Activated gamma-delta T cell treated with Interleukin-2 at 50 U/mL for 16 hours (primary cell): Measurements from ENCODE around the gene ELL.

Source experiments
- DNase-seq: peaks from one replicate; pipeline ENCODE4 v3.0.0-alpha.2; 2020

Gene ELL

DNA sequence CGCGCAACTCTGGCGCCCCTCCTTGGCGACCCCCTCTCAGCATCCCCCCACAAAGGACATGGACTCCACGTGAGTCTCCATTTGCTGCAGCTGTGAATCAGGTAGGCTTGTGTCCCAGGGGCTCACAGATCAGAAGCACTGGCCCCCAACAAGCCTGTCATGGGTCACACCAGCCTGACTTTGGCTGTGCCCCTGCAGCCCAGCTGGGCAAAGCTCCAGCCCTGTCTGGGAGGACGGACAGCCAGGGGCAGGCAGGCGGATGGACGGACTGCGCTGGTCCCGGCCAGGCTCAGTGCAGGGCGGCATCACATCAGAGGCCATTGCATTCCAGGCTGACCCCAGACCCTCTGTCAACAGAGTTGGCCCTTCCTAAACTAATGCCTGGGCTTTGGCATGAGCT, 55.5 kb downstream of the ELL start:
- DNase-seq = no peak

DNA sequence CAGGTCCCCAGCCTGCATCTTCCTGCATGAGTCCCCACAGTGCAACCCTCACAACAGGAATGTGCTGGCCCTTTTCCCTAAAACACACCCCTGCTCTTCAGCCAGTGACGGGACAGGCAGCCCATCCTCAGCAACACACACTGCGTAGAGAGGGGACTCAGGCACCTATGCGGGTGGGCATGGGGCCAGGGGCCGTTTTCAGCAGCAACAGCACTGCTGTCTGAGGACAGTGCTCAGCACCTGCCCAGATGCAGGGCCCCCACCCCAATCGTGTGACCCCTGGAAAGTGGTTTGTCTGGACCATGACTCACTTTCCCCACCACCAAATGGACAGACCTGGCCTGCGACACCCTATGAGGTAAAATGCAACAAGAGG, 55.9 kb downstream of the ELL start:
- DNase-seq = no peak

DNA sequence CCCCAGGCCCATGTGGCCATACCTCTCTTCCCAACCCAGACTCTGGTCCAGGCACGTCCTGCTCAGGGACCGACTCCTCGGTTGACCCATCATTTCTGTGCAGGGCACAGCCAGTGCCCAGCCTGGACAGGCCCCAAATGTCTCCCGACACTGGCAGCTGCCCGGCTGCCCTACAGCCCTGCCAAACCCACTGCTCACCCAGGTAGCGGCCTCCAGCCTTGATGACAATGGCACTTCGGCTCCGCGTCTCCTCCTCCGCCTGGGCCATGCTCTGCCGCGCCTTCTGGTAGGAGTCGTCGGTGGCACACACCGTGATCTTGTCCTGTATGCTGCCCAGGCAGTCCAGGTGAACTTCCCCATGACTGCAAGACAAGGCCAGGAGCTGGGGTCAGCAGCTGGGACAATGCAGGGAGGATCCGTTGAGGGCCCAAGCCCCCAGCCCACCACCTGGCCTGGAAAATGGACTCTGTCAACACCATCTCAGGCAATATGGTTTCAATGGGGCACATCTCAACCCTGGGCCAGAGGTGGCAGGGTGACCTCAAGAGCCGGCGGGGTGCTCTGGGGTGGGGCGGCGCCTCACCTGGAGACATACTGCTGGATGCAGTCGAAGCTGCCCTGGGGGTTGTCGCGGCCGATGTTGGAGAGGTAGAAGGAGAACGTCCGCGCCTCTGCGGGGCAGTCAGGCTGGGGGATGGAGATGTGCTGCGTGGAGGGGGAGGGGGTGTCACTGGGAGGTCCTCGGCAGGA, 56.5 kb downstream of the ELL start:
- DNase-seq = no peak

DNA sequence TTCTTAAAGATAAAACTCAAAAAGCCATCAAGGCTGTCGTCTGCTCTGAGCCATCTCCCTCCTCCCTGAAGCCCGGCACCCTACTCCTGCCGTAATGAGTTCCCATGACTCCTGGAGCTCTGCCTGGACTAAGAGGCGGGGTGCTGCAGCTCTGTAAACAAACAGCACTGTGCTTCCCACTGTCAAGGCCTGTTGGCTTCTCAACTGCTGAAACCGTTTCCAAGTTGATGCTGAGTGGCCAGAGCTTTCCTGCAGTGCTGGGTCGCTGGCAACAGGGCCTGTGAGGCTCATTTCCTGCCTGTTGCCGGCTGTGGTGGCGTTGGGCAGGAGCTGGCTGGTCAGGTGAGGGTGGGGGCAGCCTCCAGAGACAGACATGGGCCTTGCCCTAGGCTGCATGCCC, 57.2 kb downstream of the ELL start:
- DNase-seq = no peak

DNA sequence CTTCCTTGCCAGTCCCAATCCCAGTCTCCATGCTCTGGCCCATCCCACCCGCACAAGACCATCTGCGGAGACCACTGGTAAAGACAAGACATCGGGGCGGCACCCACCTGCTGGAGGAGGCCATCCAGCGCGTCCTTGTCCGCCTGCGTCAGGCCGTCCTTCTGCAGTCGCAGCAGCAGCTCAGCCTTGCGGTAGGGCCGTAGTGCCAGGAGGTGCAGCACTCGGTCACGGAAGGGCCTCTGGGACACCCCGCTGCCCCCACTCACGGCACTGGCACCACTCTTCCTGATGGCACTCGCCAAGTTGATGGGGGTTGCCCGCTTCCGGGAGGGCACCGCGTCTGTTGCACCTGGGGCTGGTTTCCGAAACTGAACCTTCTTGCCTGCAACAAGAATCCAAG, 60.4 kb downstream of the ELL start:
- DNase-seq = no peak

DNA sequence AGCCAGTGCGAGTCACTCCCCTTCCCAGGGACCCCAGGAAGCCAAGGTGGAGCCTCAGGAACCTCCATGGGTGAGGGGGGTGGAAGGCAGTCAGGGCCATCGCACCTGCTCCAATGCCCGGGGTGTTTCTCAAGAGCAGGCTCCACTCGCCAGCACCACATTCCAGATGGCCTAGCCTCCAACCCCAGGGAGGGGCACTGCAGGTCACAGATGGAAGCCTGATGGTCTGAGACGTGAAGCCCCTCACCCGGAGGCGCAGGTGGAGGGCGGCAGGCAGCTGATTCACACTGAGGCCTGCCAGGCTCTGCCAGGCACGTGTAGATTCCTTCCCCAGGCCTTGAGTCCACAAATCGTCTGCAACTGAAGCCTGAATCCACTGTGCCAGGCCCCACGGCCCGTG, 61.0 kb downstream of the ELL start:
- DNase-seq = no peak

DNA sequence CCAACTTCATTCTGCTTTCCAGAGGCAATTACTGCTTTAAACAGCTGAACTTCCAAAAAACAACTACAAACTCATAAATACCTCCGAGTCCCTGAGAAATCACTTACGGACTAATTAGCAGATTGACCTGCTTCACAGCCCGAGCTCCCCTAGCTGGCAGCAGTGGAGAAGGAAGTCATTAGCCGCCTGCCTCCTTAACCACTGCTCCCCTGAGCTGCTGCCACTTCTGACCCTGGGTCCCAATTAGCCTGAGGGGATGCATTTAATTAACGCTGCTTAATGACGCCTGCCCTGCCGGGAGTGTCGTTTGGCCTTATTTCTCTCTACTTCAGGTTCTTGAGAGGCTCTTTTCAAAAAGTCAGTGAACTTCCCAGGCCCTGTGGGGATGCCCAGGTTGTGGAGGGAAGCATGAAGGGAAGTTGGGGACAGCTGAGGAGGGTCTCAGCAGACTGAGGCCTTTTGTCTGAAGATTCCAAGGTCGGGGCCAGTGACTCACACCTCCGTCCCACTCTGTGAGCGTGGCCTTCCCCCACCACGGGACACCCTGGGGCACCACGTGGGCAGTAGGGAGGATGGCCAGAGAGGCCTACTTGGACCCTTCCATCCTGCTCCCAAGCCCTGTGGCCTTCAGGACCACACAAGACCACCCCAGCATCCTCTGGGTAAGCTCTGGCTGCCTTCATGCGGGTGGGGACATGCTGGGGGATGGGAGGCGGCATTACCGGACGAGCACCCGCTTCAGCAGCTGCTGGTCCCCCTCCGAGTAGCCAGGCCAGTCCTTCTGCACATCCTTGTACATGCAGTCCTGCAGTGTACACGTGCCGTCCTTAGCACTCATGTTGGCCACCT, 64.2 kb downstream of the ELL start:
- no peak for DNase-seq

DNA sequence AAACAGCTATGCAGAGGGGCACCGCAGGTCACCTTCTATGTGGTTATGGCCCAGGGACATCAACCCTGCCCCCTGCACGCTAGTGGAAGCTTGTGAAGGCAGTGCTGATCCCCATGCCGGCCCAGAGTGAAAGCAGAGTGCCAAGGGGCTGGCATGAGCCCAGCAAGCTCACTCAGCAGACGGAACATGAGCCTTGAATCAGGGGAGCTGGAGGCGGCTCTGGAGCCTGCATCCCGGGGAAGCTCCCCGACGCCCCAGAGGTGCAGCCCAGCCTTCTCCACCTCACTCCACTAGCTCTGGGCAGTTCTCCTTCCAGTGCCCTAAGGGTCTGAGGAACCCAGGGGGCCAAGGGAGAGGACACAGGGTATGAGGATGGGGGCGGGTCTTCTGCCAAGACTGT, 64.9 kb downstream of the ELL start:
- DNase-seq = no peak

DNA sequence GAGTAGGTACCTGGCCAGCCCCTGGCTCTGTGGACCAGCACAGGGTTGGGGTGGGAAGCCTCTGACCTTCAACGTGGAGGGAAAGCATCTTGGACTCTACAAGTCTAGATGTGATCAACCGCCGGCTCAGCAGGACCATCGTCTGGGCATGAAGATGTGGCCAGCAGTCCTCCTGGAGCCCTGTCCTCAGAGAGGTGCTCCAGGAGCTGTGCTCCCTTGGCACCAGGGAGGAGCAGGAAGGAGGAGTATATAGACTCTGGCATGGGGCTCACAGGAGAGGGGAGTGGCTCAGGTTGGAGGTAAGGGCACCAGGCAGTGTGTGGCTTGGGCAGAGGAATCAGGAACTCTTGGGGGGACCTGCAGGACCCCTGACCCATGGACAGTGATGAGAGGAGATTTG, 65.6 kb downstream of the ELL start:
- no peak for DNase-seq

DNA sequence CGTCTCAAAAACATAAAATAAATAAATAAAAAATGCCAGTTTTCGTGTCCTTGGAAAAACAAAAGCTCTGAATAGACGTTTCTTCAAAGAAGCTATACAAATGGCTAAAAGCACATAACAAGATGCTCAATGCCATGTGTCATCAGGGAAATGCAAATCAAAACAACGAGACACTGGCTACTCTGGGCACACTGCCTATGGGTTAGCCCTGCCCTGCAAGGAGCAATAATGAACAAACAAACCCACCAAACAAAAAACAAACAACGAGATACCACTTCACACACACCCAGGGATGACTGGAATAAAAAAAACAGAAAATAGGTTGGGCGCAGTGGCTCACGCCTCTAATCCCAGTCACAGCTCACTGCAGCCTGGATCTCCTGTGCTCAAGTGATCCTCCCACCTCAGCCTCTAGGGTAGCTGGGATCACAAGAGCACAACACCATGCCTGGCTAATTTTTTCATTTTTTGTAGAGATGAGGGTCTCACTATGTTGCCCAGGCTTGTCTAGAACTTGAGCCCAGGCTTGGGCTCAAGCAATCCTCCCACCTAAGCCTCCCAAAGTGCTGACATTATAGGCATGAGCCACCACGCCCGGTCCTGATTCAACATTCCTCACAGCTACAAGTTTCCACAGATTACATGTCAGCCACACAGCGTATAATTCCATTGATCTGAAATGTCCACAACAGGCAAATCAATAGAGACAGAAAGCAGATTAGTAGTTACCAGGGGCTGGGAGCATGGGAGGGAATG, 68.4 kb downstream of the ELL start:
- DNase-seq = no peak

DNA sequence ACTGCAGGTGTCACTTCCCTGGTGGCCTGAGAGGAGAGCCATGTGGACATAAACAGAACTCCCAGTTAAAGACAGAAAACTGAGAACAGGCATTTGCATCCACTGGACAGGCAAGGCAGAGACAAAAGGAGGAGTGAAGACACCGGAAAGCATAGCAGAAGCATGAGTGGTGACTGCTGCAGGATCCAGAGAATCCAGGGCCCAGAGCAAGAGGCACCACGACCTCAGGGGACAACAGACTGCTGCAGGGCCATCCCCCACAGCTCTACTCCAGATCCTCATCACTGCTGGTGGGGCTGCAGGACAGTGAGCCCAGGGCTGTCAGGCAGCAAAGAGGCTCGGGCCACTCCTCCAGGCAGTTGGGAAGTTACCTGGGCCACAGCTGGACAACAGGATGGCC, 69.5 kb downstream of the ELL start:
- no peak for DNase-seq

DNA sequence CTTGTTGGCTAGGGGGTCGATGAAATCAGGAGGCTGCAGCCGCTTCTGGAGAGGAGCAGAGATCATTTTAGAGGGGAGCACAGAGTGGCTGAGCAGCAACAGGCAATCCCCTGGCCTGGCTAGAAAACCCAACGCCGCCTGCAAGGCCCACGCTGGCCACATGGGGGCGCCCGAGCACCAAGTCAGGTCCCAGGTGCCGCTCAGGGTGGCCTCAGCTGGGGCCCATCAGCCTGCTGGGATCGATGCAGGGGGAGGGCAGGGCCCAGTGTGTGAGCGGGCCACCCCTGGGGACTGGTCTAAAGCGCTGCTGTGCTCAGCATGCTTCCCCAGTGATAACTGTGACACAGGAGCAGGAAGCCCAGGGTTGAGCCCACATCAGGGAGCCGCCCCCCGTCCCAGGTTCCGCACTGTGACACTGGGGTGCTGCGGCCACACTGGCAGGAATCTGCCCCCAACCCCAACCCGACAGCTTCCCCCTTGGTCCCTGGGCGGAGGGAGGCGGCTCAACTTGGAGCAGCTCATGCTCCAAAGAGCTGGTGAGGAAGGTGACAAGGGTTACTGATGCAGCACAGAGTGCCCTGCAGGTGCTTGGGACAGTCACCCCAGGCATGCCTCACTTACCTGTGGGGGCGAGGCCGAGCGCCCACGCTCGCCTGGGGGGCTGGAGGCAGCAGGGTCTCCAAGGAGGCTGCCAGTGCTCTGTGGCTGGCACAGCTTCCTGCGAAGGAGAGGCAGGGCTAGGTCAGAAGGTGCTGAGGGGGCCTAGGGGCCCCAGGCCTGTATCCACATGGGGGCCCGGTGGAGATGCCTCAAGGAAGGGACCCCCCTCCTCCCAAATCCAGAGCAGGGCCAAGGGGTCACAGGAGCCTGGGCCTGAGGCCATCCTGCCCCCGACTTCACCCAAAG, 70.7 kb downstream of the ELL start:
- peak; percentile 91 for DNase-seq

DNA sequence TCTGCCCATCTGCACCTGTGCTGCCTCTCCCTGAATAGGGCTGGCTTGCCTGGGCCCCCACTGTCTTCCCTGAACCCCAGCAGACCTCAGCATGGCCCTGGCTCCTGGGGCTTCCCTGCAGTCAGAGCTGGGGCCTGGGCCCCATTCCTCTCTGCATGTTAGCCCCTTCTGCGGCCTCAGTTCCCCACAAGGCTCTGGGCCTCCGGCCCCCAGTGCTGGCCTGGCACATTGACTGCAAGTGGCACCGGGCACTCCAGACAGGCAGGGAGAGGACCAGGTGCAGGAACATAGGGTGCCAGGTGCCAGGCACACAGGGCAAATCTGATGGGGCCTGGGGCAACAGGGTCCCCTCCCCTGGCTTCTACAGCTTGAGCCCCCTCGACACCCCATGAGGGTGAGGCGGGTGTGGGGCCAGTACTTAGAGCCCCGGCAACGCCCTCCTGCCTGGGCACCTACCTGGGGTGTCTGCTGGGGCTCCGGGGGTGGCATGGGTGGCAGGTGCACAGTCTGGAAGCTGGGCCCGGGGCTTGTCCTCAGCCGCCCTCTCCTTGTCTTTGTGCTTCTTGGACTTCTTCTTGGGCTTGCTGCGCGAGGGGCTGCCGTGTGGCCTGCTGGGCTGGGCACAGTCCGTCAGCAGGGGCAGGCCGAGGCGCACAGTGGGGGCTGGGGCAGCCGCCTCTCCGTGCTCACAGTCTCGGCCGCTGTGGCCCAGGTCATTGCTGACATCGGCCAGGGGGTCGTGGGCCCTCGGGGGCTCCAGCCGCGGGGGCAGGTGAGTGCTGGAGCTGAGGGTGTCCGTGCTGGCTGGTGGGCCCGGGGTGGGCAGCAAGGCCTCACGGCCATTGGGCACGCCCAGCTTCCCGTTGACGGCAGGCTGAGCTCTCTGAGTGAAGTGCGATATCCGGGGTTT, 71.6 kb downstream of the ELL start:
- DNase-seq = no peak

DNA sequence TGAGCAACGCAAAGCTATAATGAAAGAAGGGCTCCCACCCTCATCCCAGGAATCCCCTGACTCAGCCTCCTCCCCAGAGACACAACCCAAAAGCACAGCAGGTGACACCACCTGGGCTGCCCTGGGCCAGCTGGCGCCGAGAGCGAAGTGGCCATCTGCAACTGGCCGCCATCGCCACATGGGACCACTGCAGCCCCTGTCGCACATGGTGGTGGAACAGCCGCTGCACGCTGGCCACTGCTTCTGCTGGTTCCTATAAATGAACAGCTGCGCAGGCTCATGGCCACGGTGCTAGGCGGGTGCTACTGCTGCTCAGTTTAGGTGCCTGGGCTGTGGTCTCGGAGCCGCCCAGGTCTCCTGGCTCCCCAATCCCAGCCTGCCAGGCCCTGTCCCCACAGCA, 72.3 kb downstream of the ELL start:
- DNase-seq = no peak

DNA sequence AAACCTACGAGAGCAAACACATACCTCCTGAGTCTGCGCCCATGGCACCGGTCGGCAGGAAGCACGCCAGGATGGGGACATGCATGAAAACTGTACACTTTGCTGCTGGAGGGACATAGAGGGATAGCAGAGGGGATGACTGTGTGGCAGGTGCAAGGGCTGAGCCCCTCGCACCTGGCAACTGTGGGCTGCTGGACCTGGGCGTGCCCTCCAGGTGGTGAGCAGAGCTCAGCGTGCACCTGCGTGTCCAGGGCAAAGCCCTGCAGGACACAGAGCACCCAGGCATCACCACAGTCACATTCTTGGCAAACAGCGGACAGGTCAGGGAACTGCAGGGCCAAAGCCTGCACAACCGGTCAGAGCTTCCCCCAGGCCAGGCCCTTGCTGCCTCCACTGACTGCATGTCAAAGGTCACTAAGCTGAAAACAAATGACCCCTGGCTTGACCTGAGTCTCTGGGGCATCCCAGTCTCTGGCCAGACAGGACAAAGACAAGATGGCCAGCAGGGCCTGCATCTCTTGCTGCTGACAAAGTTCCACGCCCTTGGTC, 75.0 kb downstream of the ELL start:
- DNase-seq = no peak

DNA sequence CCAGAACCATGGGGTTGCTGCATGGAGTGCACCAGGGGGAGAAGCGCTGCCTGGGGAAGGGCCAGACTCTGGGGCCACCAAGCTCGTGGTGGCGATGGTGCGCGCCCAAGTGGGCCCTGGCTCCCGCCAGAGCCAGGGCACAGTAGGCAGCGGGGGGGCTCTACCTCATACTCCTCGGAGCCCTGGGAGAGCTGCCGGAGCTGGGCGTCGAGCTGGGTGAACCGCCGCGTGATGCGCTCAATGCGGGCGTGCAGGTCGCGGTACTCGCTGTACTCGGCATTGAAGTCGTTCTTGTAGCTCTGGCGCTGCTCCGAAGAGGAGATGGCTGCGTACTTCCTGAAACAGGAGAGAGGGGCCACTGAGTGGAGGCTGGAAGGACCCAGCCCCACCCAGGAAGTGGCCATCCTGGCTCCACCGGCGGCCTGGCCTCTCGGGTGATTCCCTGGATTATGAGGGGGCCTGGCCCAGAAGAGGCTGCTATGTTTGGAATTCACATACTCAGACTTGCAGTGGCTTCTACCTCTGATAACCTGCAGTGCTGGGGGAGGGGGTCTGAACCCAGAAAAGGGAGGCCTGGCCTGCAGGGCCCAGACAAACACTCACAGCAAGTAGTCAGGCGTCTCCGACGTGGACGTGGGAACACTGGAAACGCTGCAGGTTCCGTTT, 75.6 kb downstream of the ELL start:
- DNase-seq = no peak

DNA sequence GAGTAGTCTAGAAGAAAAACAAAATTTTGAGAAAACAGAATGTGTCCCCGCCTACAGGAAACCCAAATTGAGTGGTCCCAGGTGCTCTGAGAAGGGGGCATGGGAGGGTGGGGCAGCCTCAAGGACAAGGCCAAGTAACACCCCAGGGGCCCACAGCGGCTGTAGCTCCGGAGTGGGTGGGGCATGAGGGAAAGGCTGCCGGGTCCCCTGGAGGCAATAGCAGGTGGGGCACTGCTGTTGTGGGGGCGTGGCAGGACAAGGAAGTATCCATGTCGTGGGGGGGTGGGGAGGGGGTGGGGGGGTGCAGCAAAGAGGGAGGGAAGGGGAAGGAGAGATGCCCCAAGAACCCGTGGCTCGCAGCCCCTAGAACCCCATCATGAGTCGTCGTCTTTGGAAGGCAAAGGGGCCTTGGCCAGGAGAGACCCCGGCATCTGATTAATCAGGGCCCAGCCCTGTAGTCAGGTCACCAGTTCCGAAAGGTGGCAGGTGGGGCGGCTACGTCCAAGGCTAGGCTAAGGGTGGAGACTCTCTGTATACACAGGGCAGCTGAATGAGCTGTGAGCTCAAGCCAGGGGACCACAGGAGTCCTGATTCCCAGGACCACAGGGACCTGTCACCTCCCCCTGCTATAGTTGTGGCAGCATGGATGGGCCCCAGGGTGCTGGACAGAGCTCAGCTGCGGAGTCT, 76.5 kb downstream of the ELL start:
- no peak for DNase-seq

DNA sequence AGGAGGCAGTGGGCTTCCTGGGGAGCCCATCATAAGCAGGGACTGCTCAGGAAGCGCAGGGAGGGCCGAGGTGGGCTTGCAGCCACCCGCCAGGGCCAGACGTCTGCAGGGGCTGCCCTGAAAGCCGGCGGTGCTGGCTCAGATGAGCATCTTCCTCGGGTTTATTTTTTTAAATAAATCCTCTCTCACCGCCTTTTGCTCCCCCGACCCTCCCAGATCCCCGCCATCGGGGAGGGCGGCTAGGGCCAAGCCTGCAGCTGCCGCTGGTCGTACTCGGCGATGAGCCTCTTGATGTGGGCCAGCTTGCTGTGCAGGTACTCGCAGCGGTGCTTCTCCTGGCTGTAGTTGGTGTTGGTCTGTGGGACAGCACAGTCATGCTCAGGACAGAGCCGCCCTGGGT, 77.4 kb downstream of the ELL start:
- no peak for DNase-seq

DNA sequence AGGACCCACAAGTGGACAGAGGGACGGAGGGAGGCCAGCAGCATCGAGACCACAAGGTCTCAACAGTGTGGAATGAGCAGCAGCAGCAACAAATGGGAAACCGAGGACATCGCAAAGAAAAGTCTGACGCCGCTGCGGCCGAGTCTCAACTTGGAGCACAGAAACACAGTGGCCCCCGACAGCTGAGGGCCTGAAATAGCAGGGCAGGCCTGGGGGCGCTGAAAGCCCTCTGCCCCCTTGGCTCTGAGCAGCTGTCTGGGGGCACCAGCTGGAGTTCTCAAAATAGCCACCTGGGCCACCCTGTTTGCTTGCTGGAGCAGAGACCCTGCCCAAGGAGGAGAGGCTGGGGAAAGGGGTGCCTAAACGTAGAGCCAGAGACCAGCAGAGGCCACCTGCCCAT, 78.0 kb downstream of the ELL start:
- DNase-seq = no peak

DNA sequence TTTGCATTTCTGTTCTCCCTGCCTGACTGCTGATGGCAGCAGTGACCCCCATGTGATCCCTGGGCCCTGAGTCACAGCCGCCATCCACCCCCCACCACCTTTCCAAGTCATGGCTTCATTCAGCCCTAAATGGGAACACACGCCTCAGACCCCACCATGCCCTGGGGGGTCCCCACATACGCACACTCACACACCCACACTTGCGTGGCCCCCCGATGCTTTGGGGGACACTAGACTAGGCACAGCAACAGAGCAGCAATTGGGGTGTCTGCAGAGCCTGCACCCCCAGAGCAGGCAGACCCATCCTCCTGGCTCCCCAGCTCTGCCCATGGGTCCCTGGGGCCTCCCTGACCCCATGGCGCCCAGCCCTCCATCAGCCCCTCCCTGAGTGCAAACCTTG, 78.5 kb downstream of the ELL start:
- no peak for DNase-seq
